CD4-positive, alpha-beta T cell treated with Interferon gamma for 1 hour (primary cell): ENCODE results near the gene MRPS7.
A peak's percentile ranks its signal among the peaks of the same experiment; 100 is the strongest.

Experiments
- DNase-seq: peaks from one replicate; pipeline ENCODE4 v3.0.0-alpha.2; 2020

MRPS7 gene

DNA sequence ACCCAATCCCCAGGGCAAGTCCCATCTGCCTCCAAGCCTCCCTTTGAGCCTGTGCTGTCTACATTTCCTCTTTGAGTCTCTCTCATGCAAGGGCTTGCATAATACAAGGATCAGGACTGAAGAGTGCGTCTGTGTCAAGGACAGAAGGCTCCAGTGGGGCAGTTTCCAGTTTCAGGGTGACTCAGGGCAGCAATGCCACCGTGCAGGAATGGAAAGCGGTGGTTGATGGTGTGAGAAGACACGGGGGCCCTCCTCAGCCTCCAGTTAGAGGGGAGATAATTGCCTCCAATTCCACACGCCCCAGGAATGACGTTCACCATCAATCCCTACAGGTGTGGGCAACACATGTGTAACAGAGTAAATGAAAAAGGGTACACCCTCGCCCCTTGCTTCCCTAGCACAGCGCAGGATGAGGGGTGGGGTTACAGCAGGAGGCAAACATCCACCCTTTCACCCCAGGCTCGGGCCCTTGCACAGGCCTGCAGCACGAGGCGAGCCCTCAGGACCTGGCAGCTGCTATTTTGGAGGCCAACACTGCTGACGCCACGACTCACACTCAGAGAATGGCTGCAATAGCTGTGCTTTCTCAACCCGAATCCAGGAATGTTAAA, 52.4 kb downstream of the MRPS7 start:
- peak; percentile 44 for DNase-seq

- no peak for DNase-seq
Observed at GRCh38 chr17:75315541-75316243, 54.0 kb downstream of the MRPS7 start.
